Rectal smooth muscle tissue (tissue), 1 donor: ENCODE data around the gene MBOAT1.
A peak's percentile ranks its signal among the peaks of the same experiment; 100 is the strongest.
"Not testable (repeated sequence)": the region's sequence is repeated elsewhere in the genome, so short reads cannot be mapped to it uniquely, and the experiment has no call there.

Experiments used
- H3K27ac ChIP-seq: one replicate; pipeline ENCODE4 v1.7.0; 2013; ENCODE audit warnings: low read depth, low read length, inconsistent platforms
- H3K27me3 ChIP-seq: one replicate; pipeline ENCODE4 v1.7.0; 2013; ENCODE audit warnings: low read length; ENCODE audit not compliant: control insufficient read depth, insufficient read depth
- H3K36me3 ChIP-seq: one replicate; pipeline ENCODE4 v1.7.0; 2013; ENCODE audit warnings: low read length; ENCODE audit not compliant: control insufficient read depth, insufficient read depth
- H3K4me1 ChIP-seq: one replicate; pipeline ENCODE4 v1.7.0; 2013; ENCODE audit warnings: low read length; ENCODE audit not compliant: control insufficient read depth, insufficient read depth
- H3K4me3 ChIP-seq: one replicate; pipeline ENCODE4 v1.7.0; 2013; ENCODE audit warnings: low read length
- H3K9ac ChIP-seq: one replicate; pipeline ENCODE4 v1.7.0; 2013; ENCODE audit warnings: low read length

Gene MBOAT1, protein sequence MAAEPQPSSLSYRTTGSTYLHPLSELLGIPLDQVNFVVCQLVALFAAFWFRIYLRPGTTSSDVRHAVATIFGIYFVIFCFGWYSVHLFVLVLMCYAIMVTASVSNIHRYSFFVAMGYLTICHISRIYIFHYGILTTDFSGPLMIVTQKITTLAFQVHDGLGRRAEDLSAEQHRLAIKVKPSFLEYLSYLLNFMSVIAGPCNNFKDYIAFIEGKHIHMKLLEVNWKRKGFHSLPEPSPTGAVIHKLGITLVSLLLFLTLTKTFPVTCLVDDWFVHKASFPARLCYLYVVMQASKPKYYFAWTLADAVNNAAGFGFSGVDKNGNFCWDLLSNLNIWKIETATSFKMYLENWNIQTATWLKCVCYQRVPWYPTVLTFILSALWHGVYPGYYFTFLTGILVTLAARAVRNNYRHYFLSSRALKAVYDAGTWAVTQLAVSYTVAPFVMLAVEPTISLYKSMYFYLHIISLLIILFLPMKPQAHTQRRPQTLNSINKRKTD

DNA sequence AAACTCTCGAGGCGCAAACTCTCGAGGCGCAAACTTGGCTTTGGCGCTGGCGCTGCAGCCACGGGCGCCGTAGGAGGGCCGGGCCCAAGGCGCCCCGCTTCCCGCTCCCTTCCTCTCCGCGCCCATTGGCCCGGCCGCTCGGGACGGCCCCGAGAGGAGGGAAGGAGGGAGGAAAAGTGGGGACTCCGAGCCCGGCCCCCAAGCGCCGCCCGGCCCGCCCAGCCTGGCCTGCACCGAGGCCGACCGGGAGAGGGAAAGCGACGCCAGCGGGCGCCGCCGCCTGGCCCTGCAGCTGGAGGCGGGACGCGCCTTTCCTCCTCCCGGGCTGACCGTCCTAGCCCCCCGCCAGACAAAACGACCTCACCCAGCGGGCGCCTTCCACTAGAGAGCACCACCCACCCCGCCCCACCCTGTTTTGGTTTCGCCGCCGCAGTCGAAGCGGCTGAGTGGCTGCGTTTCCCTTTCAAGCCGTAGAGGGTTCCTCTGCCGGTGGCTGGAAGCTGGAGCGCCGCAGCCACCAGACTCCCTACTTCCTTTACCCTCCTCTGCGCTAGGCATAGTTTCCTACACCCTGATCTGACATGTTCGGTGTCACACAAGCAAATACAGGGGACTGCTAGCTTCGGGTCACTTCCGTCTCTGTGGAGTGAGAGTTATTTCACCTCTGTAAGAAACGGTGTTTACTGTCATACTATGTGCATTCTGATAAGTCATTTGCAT, at the start of gene MBOAT1:
Gene MBOAT1, minus strand, starts transcription at position 78 of the 720 bp plus-strand sequence. CDS start 235 bp downstream, outside the sequence.
- H3K4me1 ChIP-seq: peaks cover 17% of the 10 kb centered on the region
- peak within 1 kb of the TSS; percentile 90 for H3K9ac ChIP-seq
- H3K4me3 ChIP-seq: peak within 1 kb of the TSS; percentile 91
- H3K27ac ChIP-seq: peak within 1 kb of the TSS; percentile 96
- H3K36me3 ChIP-seq: no peaks in the 10 kb centered on the region
- no peaks in the 10 kb centered on the region for H3K27me3 ChIP-seq

GRCh38 chr6:20261685-20262084, 49.4 kb upstream of the MBOAT1 start:
- H3K27ac ChIP-seq: no peak overlapping the region
- no peak overlapping the region for H3K9ac ChIP-seq
- H3K4me1 ChIP-seq: no peaks in the 10 kb centered on the region
- H3K36me3 ChIP-seq: no peaks in the 10 kb centered on the region
- H3K27me3 ChIP-seq: no peaks in the 10 kb centered on the region
- H3K4me3 ChIP-seq: no peak overlapping the region

DNA sequence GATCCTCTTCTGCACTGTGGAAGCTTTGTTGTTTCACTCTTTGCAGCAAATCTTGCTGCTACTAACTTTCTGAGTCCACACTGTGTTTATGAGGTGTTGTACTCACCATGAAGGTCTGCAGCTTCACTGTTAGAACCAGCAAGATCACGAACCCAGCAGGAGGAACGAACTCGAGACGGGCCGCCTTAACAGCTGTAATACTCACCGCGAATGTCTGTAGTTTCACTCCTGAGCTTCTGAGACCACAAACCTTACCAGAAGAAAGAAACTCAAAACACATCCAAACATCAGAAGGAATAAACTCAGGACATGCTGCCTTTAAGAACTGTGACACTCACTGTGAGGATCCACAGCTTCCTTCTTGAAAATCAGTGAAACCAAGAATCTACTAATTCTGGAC, 48.1 kb upstream of the MBOAT1 start:
- H3K27ac ChIP-seq: no peak overlapping the region
- H3K27me3 ChIP-seq: no peaks in the 10 kb centered on the region
- no peak overlapping the region for H3K4me3 ChIP-seq
- no peaks in the 10 kb centered on the region for H3K4me1 ChIP-seq
- H3K9ac ChIP-seq: no peak overlapping the region
- no peaks in the 10 kb centered on the region for H3K36me3 ChIP-seq

DNA sequence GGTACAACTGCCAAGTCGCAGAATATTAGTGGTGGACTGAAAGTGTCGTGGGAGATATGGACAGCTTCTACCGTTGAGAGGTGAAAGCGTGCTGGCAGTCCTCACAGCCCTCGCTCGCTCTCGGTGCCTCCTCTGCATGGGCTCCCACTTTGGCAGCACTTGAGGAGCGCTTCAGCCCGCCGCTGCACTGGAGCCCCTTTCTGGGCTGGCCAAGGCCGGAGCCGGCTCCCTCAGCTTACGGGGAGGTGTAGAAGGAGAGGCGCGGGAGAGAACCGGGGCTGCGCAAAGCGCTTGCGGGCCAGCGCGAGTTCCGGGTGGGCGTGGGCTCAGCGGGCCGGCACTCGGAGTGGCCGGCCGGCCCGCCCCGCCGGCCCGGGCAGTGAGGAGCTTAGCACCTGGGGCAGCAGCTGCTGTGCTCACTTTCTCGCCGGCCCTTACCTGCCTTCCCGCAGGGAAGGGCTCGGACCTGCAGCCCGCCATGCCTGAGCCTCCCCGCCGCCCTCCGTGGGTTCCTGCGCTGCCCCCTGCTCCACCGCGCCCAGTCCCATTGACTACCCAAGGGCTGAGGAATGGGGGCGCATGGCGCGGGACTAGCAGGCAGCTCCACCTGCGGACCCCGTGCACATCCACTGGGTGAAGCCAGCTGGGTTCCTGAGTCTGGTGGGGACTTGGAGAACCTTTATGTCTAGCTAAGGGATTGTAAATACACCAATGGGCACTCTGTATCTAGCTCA, 47.2 kb upstream of the MBOAT1 start:
- no peak overlapping the region for H3K9ac ChIP-seq
- no peak overlapping the region for H3K27ac ChIP-seq
- no peaks in the 10 kb centered on the region for H3K4me1 ChIP-seq
- H3K27me3 ChIP-seq: no peaks in the 10 kb centered on the region
- H3K36me3 ChIP-seq: no peaks in the 10 kb centered on the region
- H3K4me3 ChIP-seq: no peak overlapping the region

GRCh38 chr6:20255428-20255827, 43.2 kb upstream of the MBOAT1 start:
- no peaks in the 10 kb centered on the region for H3K27me3 ChIP-seq
- H3K4me1 ChIP-seq: no peaks in the 10 kb centered on the region
- H3K36me3 ChIP-seq: no peaks in the 10 kb centered on the region
- H3K9ac ChIP-seq: no peak overlapping the region
- no peak overlapping the region for H3K4me3 ChIP-seq
- H3K27ac ChIP-seq: no peak overlapping the region

- Histone ChIP-seq H3K4me3 (no peak overlapping the region), H3K27me3 (no peaks in the 10 kb centered on the region), H3K36me3 (no peaks in the 10 kb centered on the region), H3K4me1 (no peaks in the 10 kb centered on the region), H3K9ac (no peak overlapping the region), H3K27ac (no peak overlapping the region)
Observed at GRCh38 chr6:20254295-20254694, 42.0 kb upstream of the MBOAT1 start.

- Histone ChIP-seq H3K4me1 (no peaks in the 10 kb centered on the region), H3K27ac (no peak overlapping the region), H3K9ac (no peak overlapping the region), H3K36me3 (no peaks in the 10 kb centered on the region), H3K27me3 (no peaks in the 10 kb centered on the region), H3K4me3 (no peak overlapping the region)
Observed at GRCh38 chr6:20253021-20253420, 40.8 kb upstream of the MBOAT1 start.

DNA sequence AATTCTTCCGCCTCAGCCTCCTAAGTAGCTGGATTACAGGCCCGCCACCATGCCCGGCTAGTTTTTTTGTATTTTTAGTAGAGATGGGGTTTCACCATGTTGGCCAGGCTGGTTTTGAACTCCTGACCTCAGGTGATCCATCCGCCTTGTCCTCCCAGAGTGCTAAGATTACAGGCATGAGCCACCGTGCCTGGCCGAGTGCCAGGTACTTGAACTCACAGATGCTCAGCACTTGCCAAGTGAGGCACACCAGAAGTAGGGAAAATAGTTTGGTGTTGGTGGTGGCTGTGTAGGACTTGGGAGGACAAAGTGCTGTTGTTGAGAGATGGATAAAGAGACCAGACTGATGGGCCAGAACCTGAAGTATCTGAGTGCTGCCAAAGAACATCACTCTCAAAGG, 40.0 kb upstream of the MBOAT1 start:
- H3K4me3 ChIP-seq: no peak overlapping the region
- H3K27ac ChIP-seq: no peak overlapping the region
- H3K36me3 ChIP-seq: no peaks in the 10 kb centered on the region
- H3K9ac ChIP-seq: no peak overlapping the region
- H3K27me3 ChIP-seq: no peaks in the 10 kb centered on the region
- H3K4me1 ChIP-seq: no peaks in the 10 kb centered on the region

- no peak overlapping the region for H3K4me3 ChIP-seq
- H3K27me3 ChIP-seq: no peaks in the 10 kb centered on the region
- peaks cover under 1% of the 10 kb centered on the region for H3K4me1 ChIP-seq
- no peak overlapping the region for H3K27ac ChIP-seq
- no peaks in the 10 kb centered on the region for H3K36me3 ChIP-seq
- H3K9ac ChIP-seq: no peak overlapping the region
Observed at GRCh38 chr6:20251525-20251924, 39.3 kb upstream of the MBOAT1 start.

DNA sequence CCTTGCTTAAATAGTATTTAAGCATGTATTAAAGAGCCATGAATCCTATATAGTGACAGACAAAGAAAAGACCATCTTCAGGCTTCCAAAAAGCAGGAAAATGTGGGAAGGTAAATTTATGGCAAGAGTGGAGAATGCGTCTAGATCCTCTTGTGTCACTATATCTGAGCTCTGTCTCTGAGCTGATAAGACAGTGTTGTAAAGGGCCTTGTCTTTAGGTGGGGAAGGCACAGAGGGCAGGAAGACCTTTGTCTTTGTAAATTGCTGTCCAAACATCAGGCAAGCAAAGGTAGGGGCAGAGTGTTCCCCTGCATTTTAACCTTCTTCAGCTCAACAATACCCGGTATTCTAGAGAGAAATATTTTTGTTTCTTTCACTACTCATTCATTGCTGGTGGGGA, 33.9 kb upstream of the MBOAT1 start:
- H3K27ac ChIP-seq: peak overlapping the region; percentile 52

GRCh38 chr6:20244807-20245681, 32.8 kb upstream of the MBOAT1 start:
- not testable (repeated sequence) for H3K9ac ChIP-seq, H3K4me3 ChIP-seq, H3K4me1 ChIP-seq, H3K36me3 ChIP-seq, H3K27ac ChIP-seq, H3K27me3 ChIP-seq

More for the DNA sequence above, 33.9 kb upstream of the MBOAT1 start:
- H3K36me3 ChIP-seq: no peaks in the 10 kb centered on the region
- H3K4me1 ChIP-seq: peaks cover 7% of the 10 kb centered on the region
- H3K27me3 ChIP-seq: no peaks in the 10 kb centered on the region
- no peak overlapping the region for H3K4me3 ChIP-seq
- H3K9ac ChIP-seq: no peak overlapping the region
